Natural killer cell treated with Interleukin-12 subunit alpha and Interleukin-12 subunit beta and Interleukin-15 and Interleukin-18, amount 100 ng/mL, for 72 hours (primary cell): ENCODE data around the gene UBP1. TPM values are rescaled to one million over a fixed set of nuclear protein-coding genes. Genes with fewer than 3 reads are reported as not detected.
"Not testable (repeated sequence)": the region's sequence is repeated elsewhere in the genome, so short reads cannot be mapped to it uniquely, and the experiment has no call there.

Experiments used
- ATAC-seq, 2 donors: fragments of 150-1000 bp; cut with Tn5 transposase in 1 of 2; sonication (Bioruptor Pico), chemical (Tn5 transposase) in 1 of 2; 2 replicates each; pipeline ENCODE4 v1.10.0; 2021
- DNase-seq: peaks from one replicate; pipeline ENCODE4 v3.0.0; 2022; ENCODE audit warnings: low spot score
- H3K27ac Mint-ChIP-seq, 2 donors: 1 replicate in 1 of 2; 2 replicates in 1 of 2; pipeline ENCODE4 v1.8.0; 2022; ENCODE audit warnings: mixed read lengths in 2 of 2, mild to moderate bottlenecking in 1 of 2, moderate library complexity in 1 of 2
- H3K27me3 Mint-ChIP-seq, 2 donors: 1 replicate in 1 of 2; 2 replicates in 1 of 2; pipeline ENCODE4 v1.8.0; 2022; ENCODE audit warnings: mixed read lengths in 2 of 2
- H3K36me3 Mint-ChIP-seq: one replicate; pipeline ENCODE4 v1.8.0; 2022; ENCODE audit warnings: mixed read lengths
- H3K4me1 Mint-ChIP-seq, 2 donors: 1 replicate in 1 of 2; 2 replicates in 1 of 2; pipeline ENCODE4 v1.8.0; 2022; ENCODE audit warnings: low read depth in 2 of 2, mixed read lengths in 2 of 2, mild to moderate bottlenecking in 1 of 2
- H3K4me3 Mint-ChIP-seq: one replicate; pipeline ENCODE4 v1.8.0; 2022; ENCODE audit warnings: mixed read lengths
- H3K9me3 Mint-ChIP-seq: 2 replicates; pipeline ENCODE4 v1.8.0; 2022; ENCODE audit warnings: mixed read lengths
- total RNA-seq, 2 donors: library from RNA; stranded (reverse); gene quantifications; one replicate each; pipeline ENCODE4 v1.2.3, GENCODE V29; 2022

The UBP1 gene
- total RNA-seq, 2 donors from 2014 or later, result 88.8 to 131 TPM

DNA sequence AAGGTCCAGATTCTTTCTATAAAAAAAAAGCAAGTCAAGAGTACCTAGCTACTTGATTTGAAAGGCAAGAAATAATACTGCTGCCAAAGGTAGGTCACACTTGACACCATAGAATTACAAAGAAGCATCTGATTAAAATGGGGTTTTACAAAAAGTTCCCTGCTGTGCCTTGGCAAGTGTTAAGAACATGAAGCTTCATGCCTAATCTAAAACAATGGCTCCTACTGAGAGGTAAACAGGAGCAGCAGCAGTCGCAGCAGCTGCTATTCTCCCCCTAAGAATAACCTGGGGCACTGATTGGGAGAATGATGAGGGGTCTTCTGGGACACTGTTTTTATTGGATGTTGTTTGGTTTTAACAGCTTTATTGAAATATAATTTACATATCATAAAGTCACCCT, 14.1 kb downstream of the UBP1 start:
- Mint-ChIP-seq H3K4me3 (no peak overlapping the region), H3K27me3 (no peaks in the 10 kb centered on the region), H3K4me1 (peaks cover 39 to 44% of the 10 kb centered on the region in 2 donors), H3K27ac (no peak overlapping the region), H3K36me3 (peaks cover 5% of the 10 kb centered on the region), H3K9me3 (no peaks in the 10 kb centered on the region)
- DNase-seq (no peak), ATAC-seq (no peak)

DNA sequence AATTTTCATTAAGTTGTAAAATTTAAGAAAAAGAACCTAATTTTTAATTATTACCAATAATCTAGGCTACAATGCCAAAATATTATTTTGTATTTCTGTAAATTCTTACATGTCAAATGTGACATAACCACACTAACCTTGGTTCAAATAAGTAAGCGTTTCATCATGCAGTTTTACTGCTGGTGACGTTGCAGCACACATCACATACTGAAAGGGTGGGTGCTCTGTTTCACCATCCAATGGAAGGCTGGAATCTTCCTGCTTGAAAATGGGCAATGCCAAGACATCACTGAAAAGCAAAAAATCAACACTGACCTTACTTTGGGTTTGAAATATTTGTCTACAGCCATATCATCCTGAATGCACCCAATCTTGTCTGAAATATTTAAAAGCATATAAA, 14.8 kb downstream of the UBP1 start:
- no peak overlapping the region for H3K27ac Mint-ChIP-seq
- H3K36me3 Mint-ChIP-seq, result peaks cover 5% of the 10 kb centered on the region
- no peaks in the 10 kb centered on the region for H3K27me3 Mint-ChIP-seq
- H3K9me3 Mint-ChIP-seq, result no peaks in the 10 kb centered on the region
- H3K4me1 Mint-ChIP-seq, result peaks cover 37 to 38% of the 10 kb centered on the region in 2 donors
- H3K4me3 Mint-ChIP-seq, result no peak overlapping the region
- ATAC-seq (no peak), DNase-seq (no peak)

DNA sequence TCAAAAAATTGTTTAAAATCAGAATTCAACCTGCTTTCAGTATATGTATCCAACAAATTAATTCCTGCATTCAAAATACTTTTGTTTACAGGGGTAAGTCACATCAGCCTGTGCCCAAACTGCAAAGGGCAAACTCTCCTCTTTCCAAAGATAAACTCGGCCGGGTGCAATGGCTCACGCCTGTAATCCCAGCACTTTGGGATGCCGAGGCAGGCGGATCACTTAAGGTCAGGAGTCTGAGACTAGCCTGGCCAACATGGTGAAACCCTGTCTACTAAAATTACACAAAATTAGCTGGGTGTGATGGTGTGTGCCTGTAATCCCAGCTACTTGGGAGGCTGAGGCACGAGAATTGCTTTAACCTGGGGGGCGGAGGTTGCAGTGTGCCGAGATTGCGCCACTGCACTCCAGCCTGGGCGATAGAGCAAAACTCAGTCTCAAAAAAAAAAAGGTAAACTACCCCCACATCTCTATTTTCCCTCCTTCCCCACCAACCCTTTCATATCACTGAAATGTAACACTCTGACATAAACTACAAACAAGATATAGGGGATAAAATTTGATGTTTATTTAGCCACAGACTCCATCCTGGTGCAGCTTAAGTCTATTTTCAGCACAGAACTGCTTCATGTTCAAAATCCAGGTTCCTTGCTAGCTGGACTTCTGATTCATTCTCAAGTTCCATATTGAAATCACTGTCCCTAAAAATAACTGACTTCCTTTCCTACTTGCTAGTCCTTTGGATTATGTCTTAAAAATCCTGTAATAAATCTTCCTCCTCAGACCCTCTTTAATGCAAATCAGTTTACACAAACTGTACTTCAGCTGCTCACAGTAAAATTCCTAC, 15.4 kb downstream of the UBP1 start:
- DNase-seq (no peak), ATAC-seq (no peak)
- Mint-ChIP-seq H3K4me1 (peaks cover 32 to 34% of the 10 kb centered on the region in 2 donors), H3K4me3 (no peak overlapping the region), H3K27me3 (no peaks in the 10 kb centered on the region), H3K9me3 (no peaks in the 10 kb centered on the region), H3K27ac (no peak overlapping the region), H3K36me3 (peaks cover 5% of the 10 kb centered on the region)

DNA sequence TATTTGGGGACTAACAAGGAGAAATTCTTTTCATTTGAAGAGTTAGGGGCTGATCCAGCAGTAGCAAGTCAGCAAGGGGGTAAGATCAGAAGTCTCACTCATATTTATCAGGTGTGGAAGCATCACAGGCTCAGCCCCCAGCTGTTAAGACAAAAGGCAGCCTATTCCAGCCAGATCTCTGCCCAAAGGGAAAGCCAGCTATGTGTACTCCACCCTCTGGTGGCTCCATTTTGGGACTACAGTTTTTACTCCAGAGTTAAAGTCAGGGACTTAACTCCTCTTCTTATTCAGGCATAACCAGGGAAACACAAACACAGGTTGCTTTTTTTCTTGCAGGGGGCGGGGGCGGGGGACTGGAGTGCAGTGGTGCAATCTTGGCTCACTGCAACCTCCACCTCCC, 19.2 kb downstream of the UBP1 start:
- Mint-ChIP-seq H3K27me3 (no peaks in the 10 kb centered on the region), H3K4me1 (peaks cover 20 to 27% of the 10 kb centered on the region in 2 donors), H3K27ac (peak overlapping the region; percentile 25 to 39), H3K9me3 (no peaks in the 10 kb centered on the region), H3K4me3 (no peak overlapping the region), H3K36me3 (peaks cover 19% of the 10 kb centered on the region)
- DNase-seq (no peak), ATAC-seq (no peak)

DNA sequence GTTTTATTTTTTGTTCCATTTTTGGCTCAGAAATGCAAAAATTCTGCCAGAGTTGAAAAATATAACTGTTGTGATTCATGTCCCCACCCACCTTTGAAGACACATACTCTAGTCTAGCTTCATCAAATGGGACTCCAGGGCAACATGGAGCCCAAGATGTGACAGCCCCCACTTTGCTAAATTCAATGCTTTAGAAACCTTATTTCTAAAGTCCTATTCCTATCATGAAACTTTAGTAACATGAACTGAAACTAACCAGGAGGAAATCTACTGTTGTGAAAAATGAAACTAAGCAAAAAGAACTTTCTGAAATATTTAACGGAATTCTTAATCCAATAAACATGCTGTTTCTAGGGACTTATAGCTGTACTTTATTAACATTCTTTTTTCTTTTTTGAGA, 20.3 kb downstream of the UBP1 start:
- ATAC-seq, result no peak
- Mint-ChIP-seq H3K27me3 (no peaks in the 10 kb centered on the region), H3K27ac (peak overlapping the region; percentile 39 to 81), H3K9me3 (no peaks in the 10 kb centered on the region), H3K4me3 (no peak overlapping the region), H3K36me3 (peaks cover 19% of the 10 kb centered on the region), H3K4me1 (peaks cover 20 to 28% of the 10 kb centered on the region in 2 donors)
- DNase-seq, result no peak

DNA sequence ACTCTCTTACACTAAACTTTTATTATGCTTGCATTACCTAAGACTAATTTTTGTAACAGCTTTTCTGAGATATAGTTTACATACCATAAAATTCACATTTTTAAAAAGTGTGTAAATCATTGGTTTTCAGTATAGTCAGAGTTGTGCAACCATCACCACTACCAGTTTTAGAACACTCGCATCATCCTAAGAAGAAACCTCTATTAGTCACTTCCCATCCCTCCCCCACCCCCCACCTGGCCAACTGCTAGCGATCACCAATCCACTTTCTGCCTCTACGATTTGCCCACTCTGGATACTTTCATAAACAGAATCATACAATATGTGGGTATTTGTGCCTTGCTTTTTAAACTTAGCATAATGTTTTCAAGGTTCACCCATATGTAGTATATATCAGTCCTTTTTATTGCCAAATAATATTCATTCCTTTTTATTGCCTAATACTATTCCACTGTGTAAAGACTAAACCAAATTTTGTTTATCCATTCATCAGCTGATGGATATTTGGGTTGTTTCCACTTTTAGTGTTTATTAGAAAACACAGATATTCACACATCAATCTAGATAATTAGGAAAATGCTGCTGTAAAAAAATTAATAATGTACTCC, 23.0 kb downstream of the UBP1 start:
- H3K27me3 Mint-ChIP-seq, result no peaks in the 10 kb centered on the region
- peaks cover 25 to 31% of the 10 kb centered on the region in 2 donors for H3K4me1 Mint-ChIP-seq
- peak overlapping the region; percentile 82 for H3K4me3 Mint-ChIP-seq
- H3K36me3 Mint-ChIP-seq, result peaks cover 32% of the 10 kb centered on the region
- peak overlapping the region; percentile 91 to 97 for H3K27ac Mint-ChIP-seq
- no peaks in the 10 kb centered on the region for H3K9me3 Mint-ChIP-seq
- ATAC-seq, result peak; percentile 77 to 86
- DNase-seq, result no peak

DNA sequence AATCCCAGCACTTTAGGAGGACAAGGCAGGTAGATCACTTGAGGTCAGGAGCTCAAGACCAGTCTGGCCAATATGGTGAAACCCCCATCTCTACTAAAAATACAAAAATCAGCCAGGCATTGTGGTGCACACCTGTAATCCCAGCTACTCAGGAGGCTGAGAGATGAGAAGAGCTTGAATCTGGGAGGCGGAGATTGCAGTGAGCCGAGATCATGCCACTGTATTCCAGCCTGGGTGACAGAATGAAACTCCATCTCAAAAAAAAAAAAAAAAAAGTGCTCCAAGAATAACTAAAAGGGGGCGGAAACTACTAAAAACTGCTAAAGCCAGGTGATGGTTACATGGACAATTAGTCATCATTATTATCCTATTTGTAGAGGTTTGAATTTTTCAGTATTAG, 29.4 kb downstream of the UBP1 start:
- not testable (repeated sequence) for DNase-seq, ATAC-seq, H3K9me3 Mint-ChIP-seq, H3K4me3 Mint-ChIP-seq, H3K27me3 Mint-ChIP-seq
- Mint-ChIP-seq H3K4me1 (peaks cover 15 to 17% of the 10 kb centered on the region in 2 donors), H3K27ac (peak overlapping the region in 1 of 2 donors; percentile 22), H3K36me3 (peaks cover 47% of the 10 kb centered on the region)

DNA sequence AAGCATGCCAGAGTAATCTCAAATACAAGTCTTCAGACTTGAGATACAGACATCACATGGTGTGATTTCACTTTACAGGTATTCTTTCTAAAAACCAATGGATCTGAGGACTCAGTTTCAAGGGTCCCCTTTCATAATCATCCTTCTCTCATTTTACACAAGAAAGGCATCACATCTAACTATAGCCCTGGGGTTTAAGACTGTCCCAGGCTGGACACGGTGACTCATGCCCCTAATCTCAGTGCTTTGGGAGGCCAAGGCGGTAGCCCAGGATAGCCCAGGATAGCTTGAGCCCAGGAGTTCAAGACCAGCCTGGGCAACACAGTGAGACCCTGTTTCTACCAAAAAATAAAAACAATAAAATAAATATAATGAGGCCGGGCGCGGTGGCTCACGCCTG, 36.4 kb downstream of the UBP1 start:
- Mint-ChIP-seq H3K27ac (peak overlapping the region in 1 of 2 donors; percentile 60), H3K9me3 (no peaks in the 10 kb centered on the region), H3K36me3 (peaks cover 46% of the 10 kb centered on the region), H3K27me3 (no peaks in the 10 kb centered on the region), H3K4me3 (no peak overlapping the region), H3K4me1 (peaks cover 0 to 3% of the 10 kb centered on the region in 2 donors)
- DNase-seq (no peak), ATAC-seq (no peak)

DNA sequence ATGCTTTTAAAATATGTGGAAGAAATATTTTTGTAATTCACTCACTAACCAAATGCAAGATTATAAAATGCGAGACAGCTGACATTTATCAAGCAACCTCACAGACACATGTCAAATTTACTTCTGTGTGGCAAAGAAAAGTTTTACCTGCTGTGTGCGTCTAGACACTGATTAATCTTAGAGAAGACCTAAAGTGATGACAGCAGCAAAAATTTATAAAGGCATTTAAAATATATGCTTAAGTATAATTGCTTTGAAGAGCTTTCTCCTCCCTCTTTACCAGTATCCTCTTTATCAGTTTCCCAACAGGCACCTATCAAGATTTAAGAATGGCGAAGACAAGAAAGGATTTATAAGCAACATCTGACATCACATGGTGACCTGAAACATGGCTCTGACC, 37.3 kb downstream of the UBP1 start:
- DNase-seq, result no peak
- Mint-ChIP-seq H3K9me3 (no peaks in the 10 kb centered on the region), H3K27me3 (no peaks in the 10 kb centered on the region), H3K27ac (peak overlapping the region in 1 of 2 donors; percentile 16), H3K36me3 (peaks cover 46% of the 10 kb centered on the region), H3K4me1 (peaks cover 0 to 3% of the 10 kb centered on the region in 2 donors), H3K4me3 (no peak overlapping the region)
- no peak for ATAC-seq

DNA sequence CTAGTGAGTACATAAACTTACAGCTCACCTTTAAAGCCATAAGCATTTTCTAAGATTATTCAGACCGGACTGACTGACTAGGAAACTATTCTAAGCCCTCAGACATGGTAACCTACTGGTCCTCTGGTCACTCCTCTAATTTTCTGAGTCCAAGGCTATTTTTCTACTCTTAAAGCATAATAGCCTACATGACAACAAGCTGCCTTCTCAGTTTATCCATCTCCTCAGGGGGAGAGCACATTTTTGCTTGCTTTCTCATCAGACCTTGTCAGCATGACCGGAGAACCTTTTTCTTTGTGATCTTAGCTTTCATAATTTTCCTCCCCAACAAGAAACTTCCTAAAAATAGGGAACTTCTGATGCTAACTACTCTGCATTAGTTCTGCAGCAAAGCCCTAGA, 38.4 kb downstream of the UBP1 start:
- Mint-ChIP-seq H3K4me3 (no peak overlapping the region), H3K9me3 (no peaks in the 10 kb centered on the region), H3K27me3 (no peaks in the 10 kb centered on the region), H3K27ac (peak overlapping the region in 1 of 2 donors; percentile 31), H3K36me3 (peaks cover 46% of the 10 kb centered on the region), H3K4me1 (peaks cover 0 to 3% of the 10 kb centered on the region in 2 donors)
- no peak for DNase-seq
- no peak for ATAC-seq

DNA sequence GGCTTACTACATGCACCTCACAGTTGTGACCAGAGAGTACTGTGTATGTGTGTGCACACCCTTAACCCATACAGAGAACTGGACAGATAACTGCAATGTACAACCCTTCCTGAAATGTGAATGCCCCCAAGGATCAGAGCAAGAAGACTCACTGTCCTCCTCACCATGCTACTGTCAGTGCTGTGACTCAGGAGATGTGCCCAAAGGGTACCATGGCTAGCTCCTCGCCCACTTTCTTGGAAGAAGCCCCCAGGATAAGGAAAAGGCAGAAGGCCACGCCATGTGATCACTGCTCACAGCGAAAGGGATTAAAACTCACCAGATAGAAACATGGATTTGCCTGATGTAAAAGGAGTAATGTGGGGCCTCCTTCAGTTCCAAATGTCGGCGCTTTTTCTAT, 41.8 kb downstream of the UBP1 start:
- peaks cover 0 to 3% of the 10 kb centered on the region in 2 donors for H3K4me1 Mint-ChIP-seq
- ATAC-seq (no peak), DNase-seq (no peak)
- H3K36me3 Mint-ChIP-seq, result peaks cover 50% of the 10 kb centered on the region
- H3K4me3 Mint-ChIP-seq, result no peak overlapping the region
- H3K27me3 Mint-ChIP-seq, result no peaks in the 10 kb centered on the region
- H3K27ac Mint-ChIP-seq, result no peak overlapping the region
- H3K9me3 Mint-ChIP-seq, result no peaks in the 10 kb centered on the region

DNA sequence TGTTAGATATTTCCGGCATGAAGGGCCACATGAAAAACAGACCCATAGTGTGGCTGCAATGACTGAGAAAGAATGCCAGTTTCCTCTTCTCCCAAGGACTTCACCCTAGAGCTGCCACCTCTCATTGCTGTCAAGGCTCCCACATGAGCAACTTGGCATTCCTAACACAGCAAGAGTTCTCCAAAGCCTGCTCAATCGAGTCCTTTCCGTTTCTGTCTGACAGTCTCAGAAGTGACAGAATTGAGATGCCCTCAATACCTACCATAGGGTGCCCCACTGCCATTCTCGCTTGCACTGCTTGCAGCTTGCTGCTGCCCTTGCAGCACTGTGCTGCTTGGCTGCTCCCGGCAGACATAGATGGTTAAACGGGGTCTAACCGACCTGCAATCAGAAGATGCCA, 44.3 kb downstream of the UBP1 start:
- no peak for DNase-seq
- peaks cover 47% of the 10 kb centered on the region for H3K36me3 Mint-ChIP-seq

DNA sequence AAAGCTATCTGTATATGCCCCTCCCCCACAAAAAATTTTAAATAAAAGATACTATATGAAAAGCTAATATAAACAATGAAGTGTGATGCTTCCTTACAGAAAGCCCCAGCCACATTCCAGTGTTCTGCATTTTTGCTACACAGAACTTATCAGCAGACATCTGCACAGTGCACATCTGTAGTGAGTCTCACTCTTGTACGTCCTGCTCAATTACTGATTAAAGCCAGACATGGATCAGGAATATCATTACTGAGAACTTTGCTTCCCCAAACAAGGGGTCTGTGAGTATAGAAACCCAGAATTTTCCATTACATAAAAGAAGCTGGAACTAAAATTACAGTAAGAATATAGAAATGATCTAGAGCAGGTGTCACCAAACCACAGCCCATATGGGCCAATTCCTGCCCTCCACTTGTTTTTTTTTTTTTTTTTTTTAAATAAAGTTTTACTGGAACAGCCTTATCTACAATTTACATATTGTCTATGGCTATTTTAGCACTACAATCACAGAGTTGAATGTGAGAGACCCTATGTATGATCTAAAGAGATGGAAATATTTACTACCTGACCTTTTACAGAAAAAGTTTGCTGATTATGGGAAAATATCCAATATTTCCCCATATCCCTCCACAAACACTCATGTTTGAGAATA, 45.7 kb downstream of the UBP1 start:
- Mint-ChIP-seq H3K4me1 (peaks cover 11 to 12% of the 10 kb centered on the region in 2 donors), H3K27me3 (no peaks in the 10 kb centered on the region), H3K36me3 (peaks cover 51% of the 10 kb centered on the region), H3K4me3 (no peak overlapping the region), H3K9me3 (no peaks in the 10 kb centered on the region), H3K27ac (no peak overlapping the region)
- ATAC-seq (no peak), DNase-seq (no peak)

More for the DNA sequence above, 44.3 kb downstream of the UBP1 start:
- ATAC-seq, result no peak
- Mint-ChIP-seq H3K4me3 (no peak overlapping the region), H3K9me3 (no peaks in the 10 kb centered on the region), H3K27ac (no peak overlapping the region), H3K4me1 (peaks cover 11 to 13% of the 10 kb centered on the region in 2 donors), H3K27me3 (no peaks in the 10 kb centered on the region)

DNA sequence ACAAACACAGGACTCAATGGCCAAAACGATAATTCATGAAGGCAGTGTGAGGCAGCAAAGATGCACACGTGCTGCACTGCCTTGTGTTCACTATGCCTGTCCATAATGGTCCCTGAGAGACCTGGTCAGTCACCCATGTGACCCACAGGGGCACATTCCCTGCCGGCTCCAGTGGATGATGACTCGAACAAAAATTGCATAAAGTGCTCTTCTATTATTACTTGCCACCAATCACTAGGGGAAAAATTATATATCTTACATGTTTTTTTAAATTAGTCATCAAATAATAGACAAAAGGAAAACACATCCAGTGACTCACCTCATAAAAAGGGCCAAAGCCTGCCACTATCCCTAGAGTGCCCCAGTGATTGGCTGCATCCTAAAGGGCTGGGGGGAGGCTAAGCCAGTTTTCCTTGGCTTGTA, 47.5 kb downstream of the UBP1 start:
- no peaks in the 10 kb centered on the region for H3K27me3 Mint-ChIP-seq
- no peaks in the 10 kb centered on the region for H3K9me3 Mint-ChIP-seq
- H3K27ac Mint-ChIP-seq, result peak overlapping the region; percentile 57 to 62
- H3K4me3 Mint-ChIP-seq, result no peak overlapping the region
- H3K36me3 Mint-ChIP-seq, result peaks cover 44% of the 10 kb centered on the region
- ATAC-seq (no peak), DNase-seq (no peak)
- peaks cover 11 to 12% of the 10 kb centered on the region in 2 donors for H3K4me1 Mint-ChIP-seq
